MCF 10A (cell line): ENCODE data around the gene UBXN6. TPM values are rescaled to one million over a fixed set of nuclear protein-coding genes. Genes with fewer than 3 reads are reported as not detected.

Experiments used
- BruUV-seq: library from RNA; stranded (reverse); fragments of 400-500 nt; replicated peaks from 2 replicates; lab custom pipeline; 2021; lab: Mats Ljungman, UMichigan
- CTCF ChIA-PET: fragments of 300-600 bp; sonication (Branson Sonifier 250); formaldehyde crosslinking; extraction: SDS; loops from one replicate; lab custom pipeline; 2021; ENCODE audit warnings: antibody characterized with exemption, inconsistent platforms; lab: Yijun Ruan, JAX
- POLR2A ChIA-PET: fragments of 300-600, 350-650 bp; sonication (Branson Sonifier 250); formaldehyde crosslinking; extraction: SDS; loops from one replicate; lab custom pipeline; 2020; ENCODE audit warnings: antibody characterized with exemption, inconsistent platforms; lab: Yijun Ruan, JAX
- DNase-seq: peaks from one replicate; pipeline ENCODE4 v3.0.0-alpha.2; 2018; ENCODE audit not compliant: unreplicated experiment
- H3K27ac Mint-ChIP-seq: one replicate; pipeline ENCODE4 v1.8.0; 2022; ENCODE audit warnings: mild to moderate bottlenecking, low read depth, mixed read lengths; ENCODE audit not compliant: unreplicated experiment
- H3K27me3 Mint-ChIP-seq: one replicate; pipeline ENCODE4 v1.8.0; 2022; ENCODE audit warnings: mixed read lengths; ENCODE audit not compliant: insufficient read depth, unreplicated experiment
- H3K36me3 Mint-ChIP-seq: one replicate; pipeline ENCODE4 v1.8.0; 2022; ENCODE audit warnings: mild to moderate bottlenecking, moderate library complexity, mixed read lengths; ENCODE audit not compliant: insufficient read depth, unreplicated experiment
- H3K4me1 Mint-ChIP-seq: one replicate; pipeline ENCODE4 v1.8.0; 2022; ENCODE audit warnings: mixed read lengths; ENCODE audit not compliant: insufficient read depth, unreplicated experiment
- H3K4me3 Mint-ChIP-seq: one replicate; pipeline ENCODE4 v1.8.0; 2022; ENCODE audit warnings: mild to moderate bottlenecking, moderate library complexity, mixed read lengths; ENCODE audit not compliant: unreplicated experiment
- H3K9me3 Mint-ChIP-seq: one replicate; pipeline ENCODE4 v1.8.0; 2022; ENCODE audit warnings: mixed read lengths; ENCODE audit not compliant: unreplicated experiment
- CTCF ChIP-seq: fragments of 200-600 bp; IDR thresholded peaks from one replicate; pipeline ENCODE4 v1.8.0; 2022; ENCODE audit warnings: antibody characterized with exemption, mild to moderate bottlenecking; ENCODE audit not compliant: unreplicated experiment
- intact Hi-C: fragments of 100-400 bp; cut with micrococcal nuclease; formaldehyde crosslinking; loops from 2 replicates; pipeline ENCODE4 v1.14.1; 2022
- total RNA-seq: library from RNA; stranded (reverse); gene quantifications from 2 replicates; pipeline ENCODE4 v1.2.3, GENCODE V29; 2022

UBXN6 gene
- total RNA-seq, 1 experiment from 2014 or later = 94.8 TPM

DNA sequence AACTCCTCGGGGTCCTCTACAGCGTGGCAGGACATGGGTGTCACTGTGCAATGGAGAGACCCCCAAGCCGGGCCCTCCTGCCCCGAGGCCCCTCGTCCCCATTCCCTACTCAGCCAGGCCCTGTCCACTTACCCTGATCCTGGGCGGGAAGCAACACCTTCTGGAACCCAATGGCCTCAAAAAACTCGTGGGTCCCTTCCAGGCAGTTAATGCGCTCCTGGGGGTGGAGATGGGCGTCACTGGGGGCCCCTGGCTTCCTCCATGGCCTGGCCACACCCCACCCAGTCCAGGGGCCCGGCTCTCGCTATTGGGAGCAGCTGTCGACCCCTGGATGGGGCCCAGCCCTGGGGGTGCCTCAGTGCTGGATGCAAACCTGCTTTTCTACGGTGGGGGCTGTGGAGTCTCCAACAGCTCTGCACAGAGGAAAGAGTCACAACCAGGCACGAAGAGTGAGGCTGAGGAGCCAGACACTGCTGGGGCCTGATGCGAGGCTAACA, 10.8 kb downstream of the UBXN6 start:
- intact Hi-C loops = no loop called here
- Mint-ChIP-seq H3K36me3 (peaks cover 62% of the 10 kb centered on the region), H3K4me1 (no peaks in the 10 kb centered on the region), H3K27me3 (no peaks in the 10 kb centered on the region), H3K9me3 (no peaks in the 10 kb centered on the region), H3K27ac (no peak overlapping the region), H3K4me3 (no peak overlapping the region)
- no TSS peak for BruUV-seq
- CTCF ChIA-PET = no interaction called here
- POLR2A ChIA-PET = no interaction called here
- no peak for DNase-seq
- no peak for TF ChIP-seq CTCF

- CTCF ChIA-PET = interaction anchor here (0.6 to 0.9 kb wide), 3 partner anchors 25 to 78 kb away, joined by 3 to 5 read pairs (median 3); no protein-coding TSS in a partner anchor
- no peaks in the 10 kb centered on the region for H3K4me1 Mint-ChIP-seq
- H3K27me3 Mint-ChIP-seq = no peaks in the 10 kb centered on the region
- H3K27ac Mint-ChIP-seq = no peak overlapping the region
- no peak for DNase-seq
- intact Hi-C loops = no loop called here
- H3K9me3 Mint-ChIP-seq = no peaks in the 10 kb centered on the region
- peaks cover 56% of the 10 kb centered on the region for H3K36me3 Mint-ChIP-seq
- no TSS peak for BruUV-seq
- POLR2A ChIA-PET = interaction anchor here (1.0 kb wide), 1 partner anchor 10 kb away, joined by 3 read pairs; no protein-coding TSS in a partner anchor
- TF ChIP-seq CTCF = no peak
- no peak overlapping the region for H3K4me3 Mint-ChIP-seq
Measured at GRCh38 chr19:4445963-4446703, 11.5 kb downstream of the UBXN6 start.

- no peak for DNase-seq
- Mint-ChIP-seq H3K27ac (no peak overlapping the region), H3K4me3 (no peak overlapping the region), H3K4me1 (no peaks in the 10 kb centered on the region), H3K36me3 (peaks cover 47% of the 10 kb centered on the region), H3K9me3 (no peaks in the 10 kb centered on the region), H3K27me3 (no peaks in the 10 kb centered on the region)
- CTCF ChIA-PET = interaction anchor here (0.6 to 0.9 kb wide), 3 partner anchors 51 to 99 kb away, joined by 3 to 5 read pairs (median 3); no protein-coding TSS in a partner anchor
- intact Hi-C loops = no loop called here
- POLR2A ChIA-PET = interaction anchor here (0.7 to 1.4 kb wide), 4 partner anchors 9 to 69 kb away, joined by 3 to 4 read pairs (median 3); no protein-coding TSS in a partner anchor
- no peak for TF ChIP-seq CTCF
- TSS peak; percentile 79 for BruUV-seq
Measured at GRCh38 chr19:4444765-4445741, 12.5 kb downstream of the UBXN6 start.
